SK-N-SH (cell line): ENCODE results near the gene NLGN1. TPM values are rescaled to one million over a fixed set of nuclear protein-coding genes. Genes with fewer than 3 reads are reported as not detected.

Source experiments
- CTCF ChIA-PET: fragments of 300-600, 350-600 bp; formaldehyde crosslinking; extraction: SDS; loops from one replicate; lab custom pipeline; 2021; lab: Yijun Ruan, JAX
- POLR2A ChIA-PET: fragments of 350-600 bp; sonication (Branson Sonifier 250); formaldehyde crosslinking; extraction: SDS; loops from one replicate; lab custom pipeline; 2020; ENCODE audit warnings: antibody characterized with exemption, inconsistent platforms; lab: Yijun Ruan, JAX
- DNase-seq: peaks from one replicate; pipeline ENCODE4 v3.0.0; 2012
- H2AFZ ChIP-seq: fragments of 200-600 bp; sonication (generic); 2 replicates; pipeline ENCODE4 v1.8.1; 2016; ENCODE audit warnings: antibody characterized with exemption, mild to moderate bottlenecking, low read depth
- H3F3A ChIP-seq: fragments of 200-600 bp; sonication (generic); replicated peaks from 2 replicates; pipeline ENCODE3; 2016; ENCODE audit warnings: antibody characterized with exemption, mild to moderate bottlenecking; ENCODE audit not compliant: insufficient read depth
- H3K27ac ChIP-seq, 2 experiments: fragments of 200-500 bp in 1 of 2; fragments of 200-600 bp in 1 of 2; sonication (Bioruptor generic) in 1 of 2; sonication (generic), shearing (Covaris generic) in 1 of 2; 2 replicates each; pipeline versions ENCODE4 v1.5.1 to v1.6.1; 2014 to 2016; ENCODE audit warnings: low read depth in 2 of 2, inconsistent platforms in 1 of 2, low read length in 1 of 2, mild to moderate bottlenecking in 1 of 2, mixed read lengths in 1 of 2
- H3K27me3 ChIP-seq: fragments of 200-600 bp; sonication (generic), shearing (Covaris generic); 2 replicates; pipeline ENCODE4 v1.6.1; 2016; ENCODE audit warnings: mixed run types; ENCODE audit not compliant: insufficient read depth
- H3K36me3 ChIP-seq, 2 experiments: fragments of 200-500 bp in 1 of 2; fragments of 200-600 bp in 1 of 2; sonication (Bioruptor generic) in 1 of 2; sonication (generic) in 1 of 2; replicated peaks in 1 of 2; 2 replicates each; pipeline versions ENCODE3 to v1.5.1; 2014 to 2016; ENCODE audit warnings: low read length in 1 of 2, mild to moderate bottlenecking in 1 of 2; ENCODE audit not compliant: insufficient read depth in 2 of 2, control insufficient read depth in 1 of 2
- H3K4me1 ChIP-seq, 2 experiments: fragments of 200-500 bp in 1 of 2; fragments of 200-600 bp in 1 of 2; sonication (Bioruptor generic) in 1 of 2; sonication (generic), shearing (Covaris generic) in 1 of 2; 2 replicates each; pipeline versions ENCODE4 v1.5.1 to v1.6.1; 2014 to 2016; ENCODE audit warnings: low read depth in 1 of 2, low read length in 1 of 2, mixed run types in 1 of 2; ENCODE audit not compliant: insufficient read depth in 2 of 2, control insufficient read depth in 1 of 2
- H3K4me2 ChIP-seq: fragments of 200-600 bp; sonication (generic), shearing (Covaris generic); 2 replicates; pipeline ENCODE4 v1.6.1; 2017; ENCODE audit warnings: mixed run types
- H3K4me3 ChIP-seq, 2 experiments: fragments of 200-500 bp in 1 of 2; fragments of 200-600 bp in 1 of 2; sonication (Bioruptor generic) in 1 of 2; sonication (generic), shearing (Covaris generic) in 1 of 2; 2 replicates each; pipeline versions ENCODE4 v1.5.1 to v1.8.1; 2014 to 2016; ENCODE audit warnings: low read depth in 2 of 2, inconsistent platforms in 1 of 2, low read length in 1 of 2, mild to moderate bottlenecking in 1 of 2, mixed read lengths in 1 of 2, moderate library complexity in 1 of 2
- H3K79me2 ChIP-seq: fragments of 200-600 bp; sonication (generic); 2 replicates; pipeline ENCODE4 v1.8.1; 2017; ENCODE audit warnings: mild to moderate bottlenecking; ENCODE audit not compliant: insufficient read depth
- H3K9ac ChIP-seq: fragments of 200-600 bp; sonication (generic); 2 replicates; pipeline ENCODE4 v1.6.1; 2017; ENCODE audit warnings: mixed run types
- H3K9me2 ChIP-seq: fragments of 200-600 bp; sonication (generic); 2 replicates; pipeline ENCODE4 v1.6.1; 2017; ENCODE audit warnings: mixed run types
- H3K9me3 ChIP-seq: fragments of 200-600 bp; sonication (generic); 2 replicates; pipeline ENCODE4 v1.6.1; 2017; ENCODE audit warnings: mixed run types, mild to moderate bottlenecking, moderate library complexity
- H4K20me1 ChIP-seq: fragments of 200-600 bp; sonication (generic); 2 replicates; pipeline ENCODE4 v1.6.1; 2017; ENCODE audit warnings: mild to moderate bottlenecking, mixed run types; ENCODE audit not compliant: insufficient read depth
- CHD2 ChIP-seq: fragments of 150-350 bp; IDR thresholded peaks from 2 replicates; pipeline ENCODE4 v1.6.1; 2018; ENCODE audit warnings: low read length; ENCODE audit not compliant: partially characterized antibody
- ELF1 ChIP-seq: IDR thresholded peaks from 2 replicates; pipeline ENCODE4 v1.4.0; 2012
- FOSL2 ChIP-seq: IDR thresholded peaks from 2 replicates; pipeline ENCODE4 v1.4.0; 2012; ENCODE audit warnings: low read depth, mild to moderate bottlenecking, moderate library complexity, borderline replicate concordance
- GATA2 ChIP-seq: sonication (generic); formaldehyde crosslinking; IDR thresholded peaks from 2 replicates; pipeline ENCODE4 v1.5.0; 2020; ENCODE audit warnings: mild to moderate bottlenecking, missing genetic modification reagents
- JUND ChIP-seq: IDR thresholded peaks from 2 replicates; pipeline ENCODE4 v1.4.0; 2012
- MEF2A ChIP-seq: IDR thresholded peaks from 2 replicates; pipeline ENCODE4 v1.4.0; 2012; ENCODE audit warnings: low read depth, borderline replicate concordance
- MXI1 ChIP-seq: IDR thresholded peaks from 2 replicates; pipeline ENCODE4 v1.6.1; 2012; ENCODE audit warnings: mild to moderate bottlenecking, low read depth, low read length, improper control_type of control experiment
- NFIC ChIP-seq: IDR thresholded peaks from 2 replicates; pipeline ENCODE4 v1.4.0; 2012; ENCODE audit warnings: borderline replicate concordance
- NRF1 ChIP-seq: IDR thresholded peaks from 2 replicates; pipeline ENCODE4 v1.6.1; 2012; ENCODE audit warnings: low read depth, mild to moderate bottlenecking, low read length
- RAD21 ChIP-seq: IDR thresholded peaks from 2 replicates; pipeline ENCODE4 v1.6.1; 2012; ENCODE audit warnings: mild to moderate bottlenecking, low read length
- RCOR1 ChIP-seq: fragments of 150-350 bp; IDR thresholded peaks from 2 replicates; pipeline ENCODE4 v1.6.1; 2017; ENCODE audit warnings: antibody characterized with exemption, low read length
- RXRA ChIP-seq: IDR thresholded peaks from 2 replicates; pipeline ENCODE4 v1.4.0; 2012; ENCODE audit warnings: low read depth, mild to moderate bottlenecking, borderline replicate concordance
- SMC3 ChIP-seq: IDR thresholded peaks from 2 replicates; pipeline ENCODE4 v1.6.1; 2012; ENCODE audit warnings: low read depth, low read length, improper control_type of control experiment
- TEAD4 ChIP-seq: IDR thresholded peaks from 2 replicates; pipeline ENCODE4 v1.4.0; 2012; ENCODE audit warnings: mild to moderate bottlenecking, borderline replicate concordance; ENCODE audit not compliant: insufficient read depth
- YY1 ChIP-seq: IDR thresholded peaks from 2 replicates; pipeline ENCODE4 v1.4.0; 2012; ENCODE audit warnings: low read depth, mild to moderate bottlenecking
- WGBS: methylation state at CpG from one replicate; pipeline ENCODE4 v1.1.6; 2017; ENCODE audit warnings: low lambda C conversion rate; 5-methylcytosine and 5-hydroxymethylcytosine counted together
- polyA plus RNA-seq, 3 experiments: library from polyadenylated mRNA; depleted of rRNA; stranded (reverse); fragments of >200 nt; gene quantifications; 2 replicates each; pipeline ENCODE4 v1.2.3, GENCODE V29; 2012
- TF ChIP-seq, protein P1 (sequence below): fragments of 150-350 bp; IDR thresholded peaks from 2 replicates; pipeline ENCODE4 v1.6.1; 2016; ENCODE audit warnings: mild to moderate bottlenecking, low read depth, low read length
- TF ChIP-seq, protein P2 (sequence below): IDR thresholded peaks from 2 replicates; pipeline ENCODE4 v1.4.0; 2012; ENCODE audit warnings: low read depth, borderline replicate concordance
- TF ChIP-seq, protein P3 (sequence below): IDR thresholded peaks from 2 replicates; pipeline ENCODE4 v1.4.0; 2012; ENCODE audit warnings: low read depth, borderline replicate concordance
- TF ChIP-seq, protein P4 (sequence below): IDR thresholded peaks from 2 replicates; pipeline ENCODE4 v1.6.1; 2012; ENCODE audit warnings: mild to moderate bottlenecking, low read depth, low read length, moderate library complexity

Gene NLGN1
- polyA plus RNA-seq, 1 of the 3 experiments (the other 2 are of a cell fraction), result 1.5 TPM

DNA sequence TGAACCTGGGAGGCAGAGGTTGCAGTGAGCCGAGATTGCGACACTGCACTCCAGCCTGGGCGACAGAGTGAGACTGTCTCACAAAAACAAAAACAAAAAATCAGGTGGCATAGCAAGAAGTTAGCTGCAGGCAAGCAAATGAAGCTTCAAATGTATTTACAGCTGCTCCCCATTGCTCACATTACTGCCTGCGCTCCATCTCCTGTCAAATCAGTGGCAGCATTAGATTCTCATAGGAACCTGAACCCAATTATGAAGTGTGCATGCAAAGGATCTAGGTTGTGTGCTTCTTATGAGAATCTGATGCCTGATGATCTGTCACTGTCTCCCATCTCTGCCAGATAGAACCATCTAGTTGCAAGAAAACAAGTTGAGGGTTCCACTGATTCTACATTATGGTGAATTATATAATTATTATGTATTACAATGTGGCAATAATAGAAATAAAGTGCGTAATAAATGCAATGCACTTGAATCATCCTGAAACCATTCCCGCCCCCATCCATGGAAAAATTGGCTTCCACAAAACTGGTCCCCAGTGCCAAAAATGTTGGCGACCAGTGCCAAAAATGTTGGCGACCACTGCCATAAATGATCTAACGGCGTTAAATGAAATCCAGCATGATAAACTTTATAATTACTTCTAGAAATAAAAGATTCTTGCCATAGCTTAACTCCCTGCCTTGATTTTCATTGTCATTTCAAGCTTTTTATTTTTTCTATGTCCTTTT is 844.9 kb downstream of the NLGN1 start:
- ChIA-PET CTCF (interaction anchor here (1.5 kb wide), 1 partner anchor 21 kb away, joined by 3 read pairs; no protein-coding TSS in a partner anchor), POLR2A (no interaction called here)
- H3K9me2 ChIP-seq, result no peaks in the 10 kb centered on the region
- no peaks in the 10 kb centered on the region for H3K27me3 ChIP-seq
- no peak for DNase-seq
- H3K9me3 ChIP-seq, result no peaks in the 10 kb centered on the region
- H3K4me2 ChIP-seq, result no peak overlapping the region
- H3K4me1 ChIP-seq, result peaks cover 0 to 3% of the 10 kb centered on the region in 2 experiments; a peak in 1 of 4 replicates
- H3K27ac ChIP-seq, result no peak overlapping the region
- no peak overlapping the region for H2AFZ ChIP-seq
- no peaks in the 10 kb centered on the region for H3K79me2 ChIP-seq
- H3F3A ChIP-seq, result no peaks in the 10 kb centered on the region
- no peak overlapping the region for H3K4me3 ChIP-seq
- no peak for TF ChIP-seq SMC3
- TF ChIP-seq, protein P1, sequence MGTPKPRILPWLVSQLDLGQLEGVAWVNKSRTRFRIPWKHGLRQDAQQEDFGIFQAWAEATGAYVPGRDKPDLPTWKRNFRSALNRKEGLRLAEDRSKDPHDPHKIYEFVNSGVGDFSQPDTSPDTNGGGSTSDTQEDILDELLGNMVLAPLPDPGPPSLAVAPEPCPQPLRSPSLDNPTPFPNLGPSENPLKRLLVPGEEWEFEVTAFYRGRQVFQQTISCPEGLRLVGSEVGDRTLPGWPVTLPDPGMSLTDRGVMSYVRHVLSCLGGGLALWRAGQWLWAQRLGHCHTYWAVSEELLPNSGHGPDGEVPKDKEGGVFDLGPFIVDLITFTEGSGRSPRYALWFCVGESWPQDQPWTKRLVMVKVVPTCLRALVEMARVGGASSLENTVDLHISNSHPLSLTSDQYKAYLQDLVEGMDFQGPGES, result no peak
- TF ChIP-seq, protein P2, sequence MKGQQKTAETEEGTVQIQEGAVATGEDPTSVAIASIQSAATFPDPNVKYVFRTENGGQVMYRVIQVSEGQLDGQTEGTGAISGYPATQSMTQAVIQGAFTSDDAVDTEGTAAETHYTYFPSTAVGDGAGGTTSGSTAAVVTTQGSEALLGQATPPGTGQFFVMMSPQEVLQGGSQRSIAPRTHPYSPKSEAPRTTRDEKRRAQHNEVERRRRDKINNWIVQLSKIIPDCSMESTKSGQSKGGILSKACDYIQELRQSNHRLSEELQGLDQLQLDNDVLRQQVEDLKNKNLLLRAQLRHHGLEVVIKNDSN, result no peak
- WGBS, result 91% methylated on average over 10 of the region's 10 CpGs
- H3K9ac ChIP-seq, result no peak overlapping the region
- H3K36me3 ChIP-seq, result no peaks in the 10 kb centered on the region
- H4K20me1 ChIP-seq, result no peaks in the 10 kb centered on the region

DNA sequence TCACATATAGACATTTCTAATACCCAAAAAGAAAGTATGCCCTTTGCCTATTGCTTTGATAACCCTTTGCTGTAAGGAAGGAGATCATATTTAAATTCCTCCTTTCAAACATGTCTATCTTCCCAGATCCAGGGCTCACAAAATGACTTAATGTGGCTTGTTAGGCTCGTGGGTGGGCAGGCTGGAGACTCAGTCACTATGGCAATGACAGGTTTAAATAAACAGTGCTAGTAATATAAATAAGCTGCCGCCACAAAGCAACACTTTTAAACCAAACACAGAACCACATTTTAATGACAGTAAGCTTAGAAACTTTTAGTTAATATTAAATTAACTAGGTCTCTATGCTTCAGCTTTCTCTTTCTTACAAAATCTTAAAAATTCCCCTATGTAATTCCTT is 845.6 kb downstream of the NLGN1 start:
- Histone ChIP-seq H3K4me3 (no peak overlapping the region), H3K36me3 (no peaks in the 10 kb centered on the region), H3K4me1 (peaks cover 0 to 3% of the 10 kb centered on the region in 2 experiments; a peak in 1 of 4 replicates), H3K27me3 (no peaks in the 10 kb centered on the region), H3K9ac (no peak overlapping the region), H3K9me3 (no peaks in the 10 kb centered on the region), H3F3A (no peaks in the 10 kb centered on the region), H3K9me2 (no peaks in the 10 kb centered on the region), H2AFZ (no peak overlapping the region), H3K27ac (no peak overlapping the region), H3K79me2 (no peaks in the 10 kb centered on the region), H4K20me1 (no peaks in the 10 kb centered on the region), H3K4me2 (no peak overlapping the region)
- 66% methylated on average over 2 of the region's 2 CpGs for WGBS
- DNase-seq, result no peak
- TF ChIP-seq SMC3 (no peak), RCOR1 (no peak), RXRA (no peak), RAD21 (no peak), FOSL2 (no peak), ELF1 (no peak), JUND (no peak), TEAD4 (no peak), NFIC (no peak), MEF2A (no peak), NRF1 (no peak), CHD2 (no peak), YY1 (no peak), GATA2 (CRISPR knock-in tag) (no peak), MXI1 (no peak)
- TF ChIP-seq, protein P3, sequence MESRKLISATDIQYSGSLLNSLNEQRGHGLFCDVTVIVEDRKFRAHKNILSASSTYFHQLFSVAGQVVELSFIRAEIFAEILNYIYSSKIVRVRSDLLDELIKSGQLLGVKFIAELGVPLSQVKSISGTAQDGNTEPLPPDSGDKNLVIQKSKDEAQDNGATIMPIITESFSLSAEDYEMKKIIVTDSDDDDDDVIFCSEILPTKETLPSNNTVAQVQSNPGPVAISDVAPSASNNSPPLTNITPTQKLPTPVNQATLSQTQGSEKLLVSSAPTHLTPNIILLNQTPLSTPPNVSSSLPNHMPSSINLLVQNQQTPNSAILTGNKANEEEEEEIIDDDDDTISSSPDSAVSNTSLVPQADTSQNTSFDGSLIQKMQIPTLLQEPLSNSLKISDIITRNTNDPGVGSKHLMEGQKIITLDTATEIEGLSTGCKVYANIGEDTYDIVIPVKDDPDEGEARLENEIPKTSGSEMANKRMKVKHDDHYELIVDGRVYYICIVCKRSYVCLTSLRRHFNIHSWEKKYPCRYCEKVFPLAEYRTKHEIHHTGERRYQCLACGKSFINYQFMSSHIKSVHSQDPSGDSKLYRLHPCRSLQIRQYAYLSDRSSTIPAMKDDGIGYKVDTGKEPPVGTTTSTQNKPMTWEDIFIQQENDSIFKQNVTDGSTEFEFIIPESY, result no peak
- TF ChIP-seq, protein P4, sequence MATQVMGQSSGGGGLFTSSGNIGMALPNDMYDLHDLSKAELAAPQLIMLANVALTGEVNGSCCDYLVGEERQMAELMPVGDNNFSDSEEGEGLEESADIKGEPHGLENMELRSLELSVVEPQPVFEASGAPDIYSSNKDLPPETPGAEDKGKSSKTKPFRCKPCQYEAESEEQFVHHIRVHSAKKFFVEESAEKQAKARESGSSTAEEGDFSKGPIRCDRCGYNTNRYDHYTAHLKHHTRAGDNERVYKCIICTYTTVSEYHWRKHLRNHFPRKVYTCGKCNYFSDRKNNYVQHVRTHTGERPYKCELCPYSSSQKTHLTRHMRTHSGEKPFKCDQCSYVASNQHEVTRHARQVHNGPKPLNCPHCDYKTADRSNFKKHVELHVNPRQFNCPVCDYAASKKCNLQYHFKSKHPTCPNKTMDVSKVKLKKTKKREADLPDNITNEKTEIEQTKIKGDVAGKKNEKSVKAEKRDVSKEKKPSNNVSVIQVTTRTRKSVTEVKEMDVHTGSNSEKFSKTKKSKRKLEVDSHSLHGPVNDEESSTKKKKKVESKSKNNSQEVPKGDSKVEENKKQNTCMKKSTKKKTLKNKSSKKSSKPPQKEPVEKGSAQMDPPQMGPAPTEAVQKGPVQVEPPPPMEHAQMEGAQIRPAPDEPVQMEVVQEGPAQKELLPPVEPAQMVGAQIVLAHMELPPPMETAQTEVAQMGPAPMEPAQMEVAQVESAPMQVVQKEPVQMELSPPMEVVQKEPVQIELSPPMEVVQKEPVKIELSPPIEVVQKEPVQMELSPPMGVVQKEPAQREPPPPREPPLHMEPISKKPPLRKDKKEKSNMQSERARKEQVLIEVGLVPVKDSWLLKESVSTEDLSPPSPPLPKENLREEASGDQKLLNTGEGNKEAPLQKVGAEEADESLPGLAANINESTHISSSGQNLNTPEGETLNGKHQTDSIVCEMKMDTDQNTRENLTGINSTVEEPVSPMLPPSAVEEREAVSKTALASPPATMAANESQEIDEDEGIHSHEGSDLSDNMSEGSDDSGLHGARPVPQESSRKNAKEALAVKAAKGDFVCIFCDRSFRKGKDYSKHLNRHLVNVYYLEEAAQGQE, result no peak
- ChIA-PET POLR2A (no interaction called here), CTCF (interaction anchor here (1.5 kb wide), 1 partner anchor 22 kb away, joined by 3 read pairs; no protein-coding TSS in a partner anchor)
